H54 (cell line): Measurements from ENCODE around the gene NCS1.

Experiments used
- DNase-seq: peaks from one replicate; pipeline ENCODE4 v3.0.0; 2011; ENCODE audit warnings: low spot score, mixed read lengths; ENCODE audit not compliant: insufficient read length
- FAIRE-seq: peaks from 3 replicates; lab custom pipeline; 2011; peaks lifted over from hg19 to GRCh38; lab: Jason Lieb, UNC
- POLR2A ChIP-seq: IDR thresholded peaks from 2 replicates; pipeline ENCODE4 v1.6.1; 2011; ENCODE audit warnings: low read depth, mild to moderate bottlenecking, low read length

Gene NCS1

GRCh38 chr9:130283539-130284248 lies 111.5 kb downstream of the NCS1 start:
- TF ChIP-seq POLR2A = no peak
- DNase-seq = no peak
- FAIRE-seq = no peak

- FAIRE-seq = no peak
- no peak for DNase-seq
- no peak for TF ChIP-seq POLR2A
These were observed 112.0 kb downstream of the NCS1 start for GRCh38 chr9:130284249-130284625.

GRCh38 chr9:130284690-130285089 lies 112.5 kb downstream of the NCS1 start:
- DNase-seq = no peak
- FAIRE-seq = no peak
- TF ChIP-seq POLR2A = no peak

- DNase-seq (no peak), FAIRE-seq (no peak)
- no peak for TF ChIP-seq POLR2A
These were observed 113.1 kb downstream of the NCS1 start for GRCh38 chr9:130285271-130285670.

- FAIRE-seq (no peak), DNase-seq (no peak)
- no peak for TF ChIP-seq POLR2A
These were observed 114.0 kb downstream of the NCS1 start for GRCh38 chr9:130286072-130286770.
